ENCODE results near the gene CALHM3.

CALHM3 gene

GRCh38 chr10:103456074-103456660 lies 22.9 kb downstream of the CALHM3 start:
- in situ Hi-C loops (cut with HindIII; ENCODE audit: low pct_ligation_motif_present, low pct_unique_long_range_greater_than_20kb, low sequenced_read_pairs), result no loop called here
- no peak for DNase-seq

GRCh38 chr10:103455235-103455634 lies 23.8 kb downstream of the CALHM3 start:
- no peak for DNase-seq
- in situ Hi-C loops (cut with HindIII; ENCODE audit: low pct_ligation_motif_present, low pct_unique_long_range_greater_than_20kb, low sequenced_read_pairs), result no loop called here

- DNase-seq, result no peak
- in situ Hi-C loops (cut with HindIII; ENCODE audit: low pct_ligation_motif_present, low pct_unique_long_range_greater_than_20kb, low sequenced_read_pairs), result no loop called here
Measured at GRCh38 chr10:103454026-103454425, 25.0 kb downstream of the CALHM3 start.

- in situ Hi-C loops (cut with HindIII; ENCODE audit: low pct_ligation_motif_present, low pct_unique_long_range_greater_than_20kb, low sequenced_read_pairs), result no loop called here
- no peak for DNase-seq
Measured at GRCh38 chr10:103452506-103453230, 26.4 kb downstream of the CALHM3 start.

GRCh38 chr10:103451831-103452505 lies 27.1 kb downstream of the CALHM3 start, which contains the start of gene CALHM2:
Gene CALHM2, minus strand, starts transcription at chr10:103452370. Its CDS starts 2,429 bp downstream, at chr10:103449941.
- in situ Hi-C loops (cut with HindIII; ENCODE audit: low pct_ligation_motif_present, low pct_unique_long_range_greater_than_20kb, low sequenced_read_pairs), result no loop called here

GRCh38 chr10:103451091-103451813 lies 27.8 kb downstream of the CALHM3 start:
- in situ Hi-C loops (cut with HindIII; ENCODE audit: low pct_ligation_motif_present, low pct_unique_long_range_greater_than_20kb, low sequenced_read_pairs), result no loop called here
- DNase-seq, result no peak

More at GRCh38 chr10:103451831-103452505, 27.1 kb downstream of the CALHM3 start, which contains the start of gene CALHM2:
- peak; percentile 52 for DNase-seq

GRCh38 chr10:103450201-103450695 lies 28.8 kb downstream of the CALHM3 start:
- in situ Hi-C loops (cut with HindIII; ENCODE audit: low pct_ligation_motif_present, low pct_unique_long_range_greater_than_20kb, low sequenced_read_pairs), result no loop called here
- no peak for DNase-seq

GRCh38 chr10:103449208-103450144 lies 29.6 kb downstream of the CALHM3 start:
- in situ Hi-C loops (cut with HindIII; ENCODE audit: low pct_ligation_motif_present, low pct_unique_long_range_greater_than_20kb, low sequenced_read_pairs), result no loop called here
- DNase-seq, result no peak

- in situ Hi-C loops (cut with HindIII; ENCODE audit: low pct_ligation_motif_present, low pct_unique_long_range_greater_than_20kb, low sequenced_read_pairs), result no loop called here
- DNase-seq, result peak; percentile 73
Measured at GRCh38 chr10:103448746-103449145, 30.3 kb downstream of the CALHM3 start.

GRCh38 chr10:103447187-103447586 lies 31.9 kb downstream of the CALHM3 start:
- no peak for DNase-seq
- in situ Hi-C loops (cut with HindIII; ENCODE audit: low pct_ligation_motif_present, low pct_unique_long_range_greater_than_20kb, low sequenced_read_pairs), result no loop called here

- DNase-seq, result no peak
- in situ Hi-C loops (cut with HindIII; ENCODE audit: low pct_ligation_motif_present, low pct_unique_long_range_greater_than_20kb, low sequenced_read_pairs), result no loop called here
Measured at GRCh38 chr10:103445767-103446567, 33.1 kb downstream of the CALHM3 start.

GRCh38 chr10:103445366-103445765 lies 33.7 kb downstream of the CALHM3 start:
- in situ Hi-C loops (cut with HindIII; ENCODE audit: low pct_ligation_motif_present, low pct_unique_long_range_greater_than_20kb, low sequenced_read_pairs), result no loop called here
- no peak for DNase-seq

- no peak for DNase-seq
- in situ Hi-C loops (cut with HindIII; ENCODE audit: low pct_ligation_motif_present, low pct_unique_long_range_greater_than_20kb, low sequenced_read_pairs), result no loop called here
Measured at GRCh38 chr10:103444478-103444877, 34.6 kb downstream of the CALHM3 start.

GRCh38 chr10:103443475-103444185 lies 35.4 kb downstream of the CALHM3 start:
- no peak for DNase-seq
- in situ Hi-C loops (cut with HindIII; ENCODE audit: low pct_ligation_motif_present, low pct_unique_long_range_greater_than_20kb, low sequenced_read_pairs), result no loop called here

- no peak for DNase-seq
- in situ Hi-C loops (cut with HindIII; ENCODE audit: low pct_ligation_motif_present, low pct_unique_long_range_greater_than_20kb, low sequenced_read_pairs), result no loop called here
Measured at GRCh38 chr10:103442031-103442461, 37.0 kb downstream of the CALHM3 start.

GRCh38 chr10:103441611-103442010 lies 37.4 kb downstream of the CALHM3 start:
- no peak for DNase-seq
- in situ Hi-C loops (cut with HindIII; ENCODE audit: low pct_ligation_motif_present, low pct_unique_long_range_greater_than_20kb, low sequenced_read_pairs), result no loop called here
